ENCODE measurements around the gene FOXK2. TPM values are rescaled to one million over a fixed set of nuclear protein-coding genes. Genes with fewer than 3 reads are reported as not detected.
"Not testable (repeated sequence)": the region's sequence is repeated elsewhere in the genome, so short reads cannot be mapped to it uniquely, and the experiment has no call there.

Gene FOXK2
- total RNA-seq, 2 donors from 2014 or later, result 59.9 to 61.0 TPM

DNA sequence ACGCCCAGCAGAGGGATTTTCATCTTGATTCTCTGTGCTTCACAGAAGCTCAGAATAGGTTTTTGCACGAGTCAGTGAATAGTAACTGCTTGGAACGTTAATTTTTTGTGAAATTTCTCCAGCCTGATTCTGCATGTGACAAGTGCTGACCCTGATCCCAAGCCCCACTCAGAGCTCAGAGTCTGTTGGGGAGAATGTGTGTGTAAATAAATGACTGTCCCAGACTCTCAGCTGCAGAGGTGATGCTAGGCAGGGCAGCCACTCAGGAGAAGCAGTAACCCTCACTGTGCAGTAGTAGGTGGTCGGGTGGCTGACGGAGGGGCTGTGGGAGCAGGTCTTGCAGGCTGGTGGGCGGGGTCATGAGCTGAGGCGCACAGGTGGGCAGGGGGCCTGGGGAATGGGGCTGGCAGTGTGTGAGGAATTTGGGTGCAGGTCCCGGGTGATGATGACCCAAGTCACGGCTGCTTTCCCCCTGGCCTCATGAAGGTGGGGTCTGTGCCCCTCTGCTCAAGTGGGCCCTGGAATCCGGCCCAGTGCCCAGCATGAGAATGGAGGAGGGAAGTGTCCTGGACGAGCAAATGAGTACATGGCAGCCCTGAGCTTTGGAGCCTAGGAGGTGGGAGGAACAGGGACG is 16.3 kb upstream of the FOXK2 start:
- Mint-ChIP-seq H3K4me1 (ENCODE audit: low read depth) (peaks cover 18% of the 10 kb centered on the region), H3K27ac (no peak overlapping the region), H3K36me3 (ENCODE audit: insufficient read depth in 2 of 2) (no peaks in the 10 kb centered on the region), H3K4me3 (no peak overlapping the region), H3K9me3 (no peaks in the 10 kb centered on the region), H3K27me3 (ENCODE audit: low read depth) (no peaks in the 10 kb centered on the region)
- ATAC-seq (replicated peaks in 1 of 2) (no peak), DNase-seq (no peak)

DNA sequence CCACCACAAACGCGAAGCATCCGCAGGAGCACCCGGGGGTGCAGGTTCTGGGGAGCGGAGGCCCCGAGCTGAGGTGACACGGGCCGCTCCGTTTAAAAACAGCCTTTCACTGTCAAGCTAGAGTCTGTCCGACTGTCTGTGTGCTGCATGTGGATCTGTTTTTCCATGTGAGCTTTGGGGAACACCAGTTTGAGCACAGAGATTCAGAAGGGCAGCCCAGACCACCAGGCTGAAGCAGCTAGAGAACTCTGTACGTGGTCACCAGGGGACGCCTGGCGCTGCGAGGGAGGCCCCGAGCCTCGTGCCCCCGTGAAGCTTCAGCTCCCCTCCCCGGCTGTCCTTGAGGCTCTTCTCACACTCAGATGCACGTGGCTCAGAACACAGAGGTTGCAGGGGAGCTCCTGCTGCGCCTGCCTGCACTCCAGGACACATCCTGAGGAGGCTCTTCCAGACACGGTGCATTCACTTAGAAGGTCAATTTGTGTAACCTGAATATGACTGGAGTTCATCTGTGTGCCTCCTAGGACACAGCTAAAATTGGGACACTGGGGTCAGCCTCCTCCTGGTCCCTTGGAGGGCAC is 15.7 kb upstream of the FOXK2 start:
- ATAC-seq (replicated peaks in 1 of 2), result no peak
- H3K4me1 Mint-ChIP-seq (ENCODE audit: low read depth), result peaks cover 16% of the 10 kb centered on the region
- no peak overlapping the region for H3K27ac Mint-ChIP-seq
- DNase-seq, result no peak
- no peaks in the 10 kb centered on the region for H3K9me3 Mint-ChIP-seq
- no peak overlapping the region for H3K4me3 Mint-ChIP-seq
- no peaks in the 10 kb centered on the region for H3K27me3 Mint-ChIP-seq (ENCODE audit: low read depth)
- H3K36me3 Mint-ChIP-seq (ENCODE audit: insufficient read depth in 2 of 2), result no peaks in the 10 kb centered on the region

DNA sequence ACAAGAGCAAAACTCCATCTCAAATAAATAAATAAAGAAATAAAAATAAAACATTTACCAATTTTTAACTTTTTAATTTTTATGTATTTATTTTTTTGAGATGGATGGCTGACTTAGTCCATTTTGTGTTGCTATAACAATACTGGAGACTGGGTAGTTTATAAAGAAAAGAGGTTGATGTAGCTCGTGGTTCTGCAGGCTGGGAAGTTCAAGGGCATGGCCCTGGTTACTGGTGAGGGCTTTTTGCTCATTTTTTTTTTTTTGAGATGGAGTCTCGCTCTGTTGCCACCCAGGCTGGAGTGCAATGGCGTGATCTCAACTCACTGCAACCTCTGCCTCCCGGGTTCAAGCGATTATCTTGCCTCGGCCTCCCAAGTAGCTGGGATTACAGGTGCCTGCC is 14.2 kb upstream of the FOXK2 start:
- no peaks in the 10 kb centered on the region for H3K9me3 Mint-ChIP-seq
- H3K27me3 Mint-ChIP-seq (ENCODE audit: low read depth), result no peaks in the 10 kb centered on the region
- H3K4me3 Mint-ChIP-seq, result no peak overlapping the region
- DNase-seq (no peak), ATAC-seq (replicated peaks in 1 of 2) (no peak)
- H3K4me1 Mint-ChIP-seq (ENCODE audit: low read depth), result peaks cover 11% of the 10 kb centered on the region
- no peak overlapping the region for H3K27ac Mint-ChIP-seq
- no peaks in the 10 kb centered on the region for H3K36me3 Mint-ChIP-seq (ENCODE audit: insufficient read depth in 2 of 2)

DNA sequence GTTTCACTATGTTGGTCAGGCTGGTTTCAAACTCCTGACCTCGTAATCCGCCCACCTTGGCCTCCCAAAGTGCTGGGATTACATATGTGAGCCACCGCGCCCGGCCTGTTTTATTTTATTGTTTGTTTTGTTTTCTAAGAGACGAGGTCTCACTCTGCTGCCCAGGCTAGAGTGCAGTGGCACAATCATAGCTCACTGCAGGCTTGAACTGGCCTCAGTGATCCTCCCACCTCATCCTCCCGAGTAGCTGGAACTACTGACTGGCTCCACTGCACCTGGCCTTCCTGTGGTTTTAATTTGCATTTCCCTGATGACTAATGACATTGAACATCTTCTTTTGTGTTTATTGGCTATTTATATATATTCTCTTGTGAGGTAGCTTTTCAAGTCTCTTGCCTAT is 13.1 kb upstream of the FOXK2 start:
- ATAC-seq (replicated peaks in 1 of 2) (peak; percentile 96), DNase-seq (peak; percentile 45 to 51)
- peak overlapping the region in 1 of 2 donors; percentile 40 for H3K4me3 Mint-ChIP-seq
- H3K4me1 Mint-ChIP-seq (ENCODE audit: low read depth), result peaks cover 14% of the 10 kb centered on the region
- H3K27me3 Mint-ChIP-seq (ENCODE audit: low read depth); H3K36me3 Mint-ChIP-seq (ENCODE audit: insufficient read depth in 2 of 2); H3K9me3 Mint-ChIP-seq: not testable (repeated sequence)
- peak overlapping the region; percentile 25 for H3K27ac Mint-ChIP-seq

DNA sequence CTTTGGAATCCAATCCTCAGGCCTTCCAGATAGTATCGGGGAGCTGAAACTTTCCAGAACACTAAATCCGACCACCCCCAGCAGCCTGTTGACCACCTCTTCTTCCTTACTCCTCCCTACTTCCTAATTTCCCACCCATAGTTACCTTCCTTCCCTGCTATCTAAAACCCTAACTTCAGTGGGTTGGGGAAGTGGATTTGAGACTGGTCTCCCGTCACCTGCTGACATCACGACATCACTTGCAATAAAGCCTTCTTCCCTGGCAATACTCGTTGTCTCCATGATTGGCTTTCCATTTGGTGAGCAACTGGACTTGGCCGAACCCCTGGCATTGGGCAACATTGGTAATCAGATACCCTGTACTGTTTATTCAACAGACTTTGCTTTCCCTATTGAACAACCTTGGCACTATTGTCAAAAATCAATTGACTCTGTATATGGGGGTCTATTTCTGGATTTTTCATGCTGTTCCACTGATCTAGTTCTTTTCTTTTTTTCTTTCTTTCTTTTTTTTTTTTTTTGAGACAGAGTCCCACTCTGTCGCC is 11.8 kb upstream of the FOXK2 start:
- no peaks in the 10 kb centered on the region for H3K9me3 Mint-ChIP-seq
- DNase-seq (no peak), ATAC-seq (replicated peaks in 1 of 2) (no peak)
- H3K4me3 Mint-ChIP-seq, result no peak overlapping the region
- H3K27ac Mint-ChIP-seq, result no peak overlapping the region
- no peaks in the 10 kb centered on the region for H3K36me3 Mint-ChIP-seq (ENCODE audit: insufficient read depth in 2 of 2)
- no peaks in the 10 kb centered on the region for H3K27me3 Mint-ChIP-seq (ENCODE audit: low read depth)
- H3K4me1 Mint-ChIP-seq (ENCODE audit: low read depth), result peaks cover 17% of the 10 kb centered on the region

DNA sequence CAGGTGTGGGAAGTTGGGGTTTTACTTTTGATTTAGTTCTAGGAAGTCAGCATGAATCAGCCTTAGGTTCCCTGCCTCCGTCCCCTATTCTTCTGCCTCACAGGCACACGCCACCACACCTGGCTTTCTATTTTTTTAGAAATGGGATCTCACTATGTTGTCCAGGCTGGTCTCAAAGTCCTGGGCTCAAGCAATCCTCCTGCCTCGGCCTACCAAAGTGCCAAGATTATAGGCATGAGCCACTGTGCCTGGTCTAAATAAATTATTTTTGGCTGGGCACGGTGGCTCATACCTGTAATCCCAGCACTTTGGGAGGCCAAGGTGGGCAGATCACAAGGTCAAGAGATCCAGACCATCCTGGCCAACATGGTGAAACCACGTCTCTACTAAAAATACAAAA is 7.9 kb upstream of the FOXK2 start:
- not testable (repeated sequence) for H3K4me3 Mint-ChIP-seq; H3K27me3 Mint-ChIP-seq (ENCODE audit: low read depth); H3K36me3 Mint-ChIP-seq (ENCODE audit: insufficient read depth in 2 of 2); DNase-seq; H3K27ac Mint-ChIP-seq; H3K9me3 Mint-ChIP-seq; ATAC-seq (replicated peaks in 1 of 2)
- H3K4me1 Mint-ChIP-seq (ENCODE audit: low read depth), result peaks cover 11% of the 10 kb centered on the region

DNA sequence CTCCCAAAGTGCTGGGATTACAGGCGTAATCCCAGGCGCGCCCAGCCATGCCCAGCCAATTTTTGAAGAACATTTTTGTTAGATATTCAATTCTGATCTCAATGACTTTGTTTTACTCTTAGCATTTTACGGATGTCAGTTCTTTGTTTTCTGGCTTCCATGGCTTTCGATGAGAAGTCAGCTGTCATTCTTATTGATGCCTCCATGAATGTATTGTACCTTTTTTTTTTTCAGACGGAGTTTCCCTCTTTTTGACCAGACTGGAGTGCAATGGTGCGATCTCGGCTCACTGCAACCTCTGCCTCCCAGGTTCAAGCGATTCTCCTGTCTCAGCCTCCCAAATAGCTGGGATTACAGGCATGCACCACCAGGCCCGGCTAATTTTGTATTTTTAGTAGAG is 5.7 kb upstream of the FOXK2 start:
- H3K4me3 Mint-ChIP-seq; H3K27ac Mint-ChIP-seq; H3K36me3 Mint-ChIP-seq (ENCODE audit: insufficient read depth in 2 of 2); H3K27me3 Mint-ChIP-seq (ENCODE audit: low read depth); H3K4me1 Mint-ChIP-seq (ENCODE audit: low read depth); ATAC-seq (replicated peaks in 1 of 2); H3K9me3 Mint-ChIP-seq; DNase-seq: not testable (repeated sequence)

DNA sequence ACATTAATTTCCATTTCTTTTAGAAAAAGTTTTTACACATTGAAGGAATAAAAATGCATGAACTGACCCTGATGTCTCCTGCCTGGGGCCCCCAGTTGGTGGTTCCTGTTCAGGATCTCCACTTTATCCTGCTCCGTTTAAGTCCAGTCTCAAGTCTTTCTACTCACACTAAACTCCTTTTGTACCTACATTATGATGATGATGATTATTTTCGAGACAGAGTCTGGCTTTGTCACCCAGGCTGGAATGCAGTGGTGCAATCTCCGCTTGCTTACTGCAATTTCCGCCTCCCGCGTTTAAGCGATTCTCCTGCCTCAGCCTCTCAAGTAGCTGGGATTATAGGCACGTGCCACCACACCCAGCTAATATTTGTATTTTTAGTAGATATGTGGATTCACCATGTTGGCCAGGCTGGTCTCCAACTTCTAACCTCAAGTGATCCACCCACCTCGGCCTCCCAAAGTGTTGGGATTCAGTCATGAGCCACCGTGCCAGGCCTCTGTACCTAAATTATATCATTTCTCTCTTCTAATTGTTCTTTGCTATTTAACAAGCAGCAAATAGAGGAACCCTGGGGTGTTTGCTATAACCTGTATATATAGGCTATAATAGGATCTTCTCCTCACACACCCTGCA is 2.2 kb upstream of the FOXK2 start:
- Mint-ChIP-seq H3K27me3 (ENCODE audit: low read depth) (no peaks in the 10 kb centered on the region), H3K36me3 (ENCODE audit: insufficient read depth in 2 of 2) (peaks cover 4 to 5% of the 10 kb centered on the region in 2 donors), H3K27ac (no peak overlapping the region), H3K4me3 (no peak overlapping the region), H3K4me1 (ENCODE audit: low read depth) (peaks cover 18% of the 10 kb centered on the region), H3K9me3 (no peaks in the 10 kb centered on the region)
- DNase-seq (no peak), ATAC-seq (replicated peaks in 1 of 2) (no peak)

DNA sequence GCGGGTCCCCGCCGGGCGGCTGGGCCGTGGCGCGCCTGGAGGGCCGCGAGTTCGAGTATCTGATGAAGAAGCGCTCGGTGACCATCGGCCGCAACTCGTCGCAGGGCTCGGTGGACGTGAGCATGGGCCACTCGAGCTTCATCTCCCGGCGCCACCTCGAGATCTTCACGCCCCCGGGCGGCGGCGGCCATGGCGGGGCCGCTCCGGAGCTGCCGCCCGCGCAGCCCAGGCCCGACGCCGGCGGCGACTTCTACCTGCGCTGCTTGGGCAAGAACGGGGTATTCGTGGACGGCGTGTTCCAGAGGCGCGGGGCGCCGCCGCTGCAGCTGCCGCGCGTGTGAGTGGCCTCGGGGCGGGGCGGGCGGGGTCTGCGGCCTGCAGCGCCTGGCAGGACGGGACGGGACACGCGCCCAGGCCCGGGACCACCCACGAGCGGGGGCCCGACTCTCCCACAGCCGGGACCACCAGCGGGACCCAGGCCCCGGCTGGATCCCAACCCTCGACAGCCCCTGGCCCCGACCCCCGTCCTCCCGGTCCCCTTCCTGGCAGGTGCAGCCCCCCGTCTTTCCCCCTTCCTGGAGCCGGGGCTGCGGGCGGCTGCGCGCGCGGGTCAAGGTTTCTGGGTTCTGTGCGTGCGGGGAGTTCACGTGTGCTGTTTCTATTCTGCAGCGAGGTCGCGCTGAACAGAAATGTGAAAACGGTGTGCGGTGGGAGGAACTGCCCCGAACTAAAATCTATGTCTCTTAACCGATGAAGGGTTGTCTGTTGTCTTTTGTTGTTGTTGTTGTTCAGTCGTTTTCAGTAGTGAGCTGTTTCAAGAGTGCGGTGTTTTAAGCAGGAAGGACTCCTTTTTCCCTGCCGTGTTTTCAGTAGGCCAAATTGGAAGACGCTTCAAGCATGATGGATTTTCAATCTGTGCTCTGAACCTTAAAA is 705 bp downstream of the FOXK2 start:
- Mint-ChIP-seq H3K27ac (peak overlapping the region; percentile 83), H3K9me3 (no peaks in the 10 kb centered on the region), H3K27me3 (ENCODE audit: low read depth) (no peaks in the 10 kb centered on the region), H3K4me1 (ENCODE audit: low read depth) (peaks cover 43% of the 10 kb centered on the region), H3K4me3 (peak overlapping the region; percentile 86 to 92), H3K36me3 (ENCODE audit: insufficient read depth in 2 of 2) (peaks cover 4 to 11% of the 10 kb centered on the region in 2 donors)
- DNase-seq (peak; percentile 57 to 58), ATAC-seq (replicated peaks in 1 of 2) (peak; percentile 19 to 22)

DNA sequence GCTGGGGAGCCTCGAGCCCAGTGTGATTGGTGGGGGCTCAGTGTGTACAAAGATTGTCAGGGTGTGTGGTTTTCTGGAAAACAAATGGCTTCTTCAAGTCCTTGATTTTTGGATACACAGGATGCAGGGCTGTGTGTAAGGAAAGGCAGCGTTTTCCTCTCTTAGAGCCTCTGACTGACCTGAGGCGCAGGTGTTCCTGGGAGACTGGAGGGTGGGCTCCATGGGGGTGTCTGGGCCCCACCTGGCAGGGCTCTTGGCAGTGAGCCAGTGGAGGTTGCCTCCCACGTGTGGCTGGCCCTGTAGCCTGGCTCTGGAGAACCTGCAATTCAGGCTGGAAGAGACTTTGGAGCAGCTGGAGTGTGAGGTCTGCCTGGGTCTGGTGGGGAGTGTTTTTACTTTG is 5.0 kb downstream of the FOXK2 start:
- H3K36me3 Mint-ChIP-seq (ENCODE audit: insufficient read depth in 2 of 2), result peaks cover 4 to 11% of the 10 kb centered on the region in 2 donors
- no peak for DNase-seq
- H3K4me1 Mint-ChIP-seq (ENCODE audit: low read depth), result peaks cover 81% of the 10 kb centered on the region
- ATAC-seq (replicated peaks in 1 of 2), result no peak
- peak overlapping the region; percentile 20 to 27 for H3K4me3 Mint-ChIP-seq
- H3K27me3 Mint-ChIP-seq (ENCODE audit: low read depth), result no peaks in the 10 kb centered on the region
- H3K9me3 Mint-ChIP-seq, result no peaks in the 10 kb centered on the region
- no peak overlapping the region for H3K27ac Mint-ChIP-seq

DNA sequence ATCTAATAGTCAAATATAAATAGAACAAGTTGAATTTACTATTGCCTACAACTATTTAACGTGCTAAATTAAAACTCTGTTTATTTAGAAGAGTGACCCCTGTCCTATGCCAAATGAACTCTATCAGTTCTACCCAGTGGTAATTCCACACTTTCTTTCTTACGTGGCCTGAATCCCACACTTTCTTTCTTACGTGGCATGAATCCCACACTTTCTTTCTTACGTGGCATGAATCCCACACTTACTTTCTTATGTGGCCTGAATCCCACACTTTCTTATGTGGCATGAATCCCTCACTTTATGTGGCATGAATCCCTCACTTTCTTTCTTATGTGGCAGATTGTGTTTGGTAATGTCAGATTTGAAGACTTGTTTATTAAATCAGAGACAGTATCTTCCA is 6.2 kb downstream of the FOXK2 start:
- H3K9me3 Mint-ChIP-seq, result no peaks in the 10 kb centered on the region
- no peaks in the 10 kb centered on the region for H3K27me3 Mint-ChIP-seq (ENCODE audit: low read depth)
- ATAC-seq (replicated peaks in 1 of 2), result peak in 1 of 2 donors; percentile 14
- peak overlapping the region in 1 of 2 donors; percentile 19 for H3K4me3 Mint-ChIP-seq
- peaks cover 89% of the 10 kb centered on the region for H3K4me1 Mint-ChIP-seq (ENCODE audit: low read depth)
- DNase-seq, result no peak
- peak overlapping the region; percentile 80 for H3K27ac Mint-ChIP-seq
- peaks cover under 1 to 8% of the 10 kb centered on the region in 2 donors for H3K36me3 Mint-ChIP-seq (ENCODE audit: insufficient read depth in 2 of 2)

DNA sequence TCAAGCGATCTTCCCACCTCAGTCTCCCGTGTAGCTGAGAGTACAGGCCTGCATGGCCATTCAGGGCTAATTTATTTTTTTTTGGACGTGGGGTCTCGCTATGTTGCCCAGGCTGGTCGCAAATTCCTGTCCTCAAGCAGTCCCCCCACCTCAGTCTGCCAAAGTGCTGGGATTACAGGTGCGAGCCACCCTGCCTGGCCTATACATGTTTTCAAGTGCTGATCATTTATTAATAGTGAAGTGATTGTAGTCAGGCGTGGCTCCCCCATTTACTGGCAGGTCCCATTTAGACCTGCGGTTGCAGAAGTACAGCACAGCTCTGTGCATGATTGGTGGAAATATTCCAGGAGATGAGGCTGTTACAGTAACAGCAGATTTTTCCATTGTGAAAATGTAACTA is 8.4 kb downstream of the FOXK2 start:
- no peaks in the 10 kb centered on the region for H3K9me3 Mint-ChIP-seq

More for the DNA sequence above, 8.4 kb downstream of the FOXK2 start:
- ATAC-seq (replicated peaks in 1 of 2) (no peak), DNase-seq (no peak)
- Mint-ChIP-seq H3K36me3 (ENCODE audit: insufficient read depth in 2 of 2) (peaks cover 0 to 4% of the 10 kb centered on the region in 2 donors), H3K4me3 (no peak overlapping the region), H3K27me3 (ENCODE audit: low read depth) (no peaks in the 10 kb centered on the region), H3K27ac (peak overlapping the region; percentile 62), H3K4me1 (ENCODE audit: low read depth) (peaks cover 77% of the 10 kb centered on the region)
